ENCODE results near the gene ILF3.

ILF3 gene

GRCh38 chr19:10737722-10738121 is 83.6 kb downstream of the ILF3 start:
- no peak for DNase-seq

GRCh38 chr19:10740798-10741197 is 86.7 kb downstream of the ILF3 start:
- DNase-seq: no peak

Data from activated T-cell treated with anti-CD3 and anti-CD28 coated beads, Interleukin-2, amount 50 U/mL, for 48 hours (primary cell).